NCI-H2171 (cell line): Measurements from ENCODE around the gene ANGPTL7.

Source experiments
- DNase-seq: peaks from one replicate; lab custom pipeline; 2025; lab: John Stamatoyannopoulos, UW

Gene ANGPTL7

DNA sequence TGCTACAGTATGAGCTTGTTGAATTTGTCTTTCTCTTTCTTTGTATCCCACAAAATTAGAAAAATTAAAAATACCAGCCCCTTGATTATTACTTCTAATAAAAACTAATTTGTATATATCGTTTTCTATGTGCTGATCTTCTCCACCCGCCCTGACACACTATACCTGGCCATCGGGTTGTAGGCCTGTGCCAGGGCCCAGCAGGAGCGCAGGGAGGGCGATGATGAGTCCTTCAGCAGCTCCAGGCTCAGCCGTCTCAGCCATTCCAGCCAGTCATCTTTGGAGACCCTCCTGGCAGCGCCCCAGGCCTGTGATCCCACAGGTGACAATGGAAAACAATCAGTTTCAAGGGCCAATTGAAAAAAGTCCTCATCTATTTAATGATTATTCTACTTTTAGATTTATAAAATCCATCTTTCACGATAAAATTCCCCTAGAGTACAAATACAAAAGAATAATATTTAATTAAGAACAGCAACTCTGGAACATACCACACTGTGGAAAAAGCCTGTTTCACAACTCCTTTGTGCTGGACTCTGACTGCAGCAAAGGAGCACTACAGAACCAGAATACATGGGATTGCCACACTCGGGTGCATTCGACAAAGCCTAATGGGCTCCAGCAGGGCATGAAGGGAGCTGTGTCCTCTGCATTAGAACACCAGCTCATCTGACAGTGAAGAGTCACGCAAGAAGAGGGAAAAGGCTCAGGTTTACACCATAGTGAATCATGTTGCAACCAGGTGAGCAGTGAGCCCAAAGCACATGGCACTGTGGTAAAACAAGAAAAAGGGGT, 15.4 kb downstream of the ANGPTL7 start:
- no peak for DNase-seq

DNA sequence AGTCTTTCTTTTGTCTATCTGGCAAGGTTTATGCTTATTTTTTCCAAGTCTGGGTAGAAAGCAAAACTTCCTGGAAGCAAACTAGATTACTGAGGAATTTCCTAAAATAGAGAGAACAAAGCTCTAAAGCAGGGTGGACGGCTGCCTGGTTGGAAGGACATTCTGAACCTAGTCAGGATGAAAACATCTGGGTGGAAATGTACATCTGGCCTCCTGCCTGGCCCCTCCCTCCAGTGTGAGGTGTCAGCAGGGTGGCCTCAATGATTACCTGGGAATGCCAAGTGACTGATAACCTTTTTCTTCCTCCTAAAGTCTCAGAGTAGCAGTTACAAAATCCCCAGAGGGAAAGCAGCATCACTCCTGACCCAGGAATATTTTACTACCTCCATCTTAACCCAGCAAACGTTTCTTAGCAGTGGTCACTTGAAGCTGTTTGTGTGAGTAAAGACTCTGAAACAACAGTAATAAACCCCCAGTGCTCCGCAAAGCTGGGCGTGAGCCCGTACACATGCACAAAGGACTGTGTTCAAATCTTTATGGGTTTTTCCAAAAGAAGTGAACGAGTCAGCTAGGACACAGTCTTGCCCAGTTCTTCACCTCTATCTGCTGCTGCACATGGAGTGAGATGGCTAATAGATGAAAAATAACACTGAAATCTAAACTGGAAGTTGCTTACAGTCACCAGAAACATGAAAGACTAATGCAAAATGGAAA, 18.9 kb downstream of the ANGPTL7 start:
- DNase-seq = no peak

DNA sequence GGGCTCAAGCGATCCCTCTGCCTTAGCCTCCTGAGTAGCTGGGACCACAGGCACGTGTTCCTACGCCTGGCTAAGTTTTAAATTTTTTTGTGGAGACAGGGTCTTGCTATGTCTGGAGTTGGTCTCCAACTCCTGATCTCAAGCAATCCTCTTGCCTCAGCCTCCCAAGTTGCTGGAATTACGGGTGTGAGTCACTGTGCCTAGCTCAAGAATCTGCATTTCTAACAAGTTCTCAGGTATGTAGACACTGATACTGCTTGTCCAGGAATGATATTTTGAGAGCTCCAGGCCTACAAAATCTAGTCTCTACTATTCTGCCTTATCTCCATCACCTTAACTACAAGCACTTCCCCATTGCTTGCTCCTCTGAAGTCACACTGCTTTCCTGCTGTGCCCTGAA, 22.3 kb downstream of the ANGPTL7 start:
- no peak for DNase-seq

DNA sequence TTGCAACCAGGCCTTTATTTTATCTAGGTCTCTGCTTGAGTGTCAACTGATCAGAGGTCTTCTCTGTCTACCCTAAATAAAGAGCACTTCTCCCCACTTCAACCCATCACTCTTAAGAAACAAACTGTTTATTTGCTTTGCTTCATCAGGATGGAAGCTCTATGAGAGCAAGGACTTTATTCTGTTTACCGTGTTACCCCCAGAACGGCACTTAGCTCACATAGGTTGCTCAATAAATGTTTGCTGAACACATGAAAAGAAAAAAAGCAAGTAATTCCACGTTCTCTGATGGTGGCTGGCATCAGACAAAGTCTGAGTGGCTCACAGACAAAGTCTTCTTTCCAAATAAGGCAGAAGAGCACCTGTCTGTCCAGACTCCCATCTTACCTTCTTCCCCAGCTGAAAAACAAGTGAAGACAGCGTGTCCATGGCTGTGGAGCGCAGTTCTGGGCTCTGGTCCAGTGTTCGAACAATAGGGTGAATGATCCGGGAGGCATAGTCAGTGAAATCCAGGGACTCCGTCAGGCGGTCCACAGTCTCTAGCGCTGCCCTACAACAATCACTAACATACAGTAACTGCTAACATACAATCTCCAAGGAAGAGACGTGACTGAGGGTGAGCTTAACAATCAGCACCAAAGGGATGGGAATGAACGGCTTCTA, 22.9 kb downstream of the ANGPTL7 start:
- DNase-seq = no peak

DNA sequence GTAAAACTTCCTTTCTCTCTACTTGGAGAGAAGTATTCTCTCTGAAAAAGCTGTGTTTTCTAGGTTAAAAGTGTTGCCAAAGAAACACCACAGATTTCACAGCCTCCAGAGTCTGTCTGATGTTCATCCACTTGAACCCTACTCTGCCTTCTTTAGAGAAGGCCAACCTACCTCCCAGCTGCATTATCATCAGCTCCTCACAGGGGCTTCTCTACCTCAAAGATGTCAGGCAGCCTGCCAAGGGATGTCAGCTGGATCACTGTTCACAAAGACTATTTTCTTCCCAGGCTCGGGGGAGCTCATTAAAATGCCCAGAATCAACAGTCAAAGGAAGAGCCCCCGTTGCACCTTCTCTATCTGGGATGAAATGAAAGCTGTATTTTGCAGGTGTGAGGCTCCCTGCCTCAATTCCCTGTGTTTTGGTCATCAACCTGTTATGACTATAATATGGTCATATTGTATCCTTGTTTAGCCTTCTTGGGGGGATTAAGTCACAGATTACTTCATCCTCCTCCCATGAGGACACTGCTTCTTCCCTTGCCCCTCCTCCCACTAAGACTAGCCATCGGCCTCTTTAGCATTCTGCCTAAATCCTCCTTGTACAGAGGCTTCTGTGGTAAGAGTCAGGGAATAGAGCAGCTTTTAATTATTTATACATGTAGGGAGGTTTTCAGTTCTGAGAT, 25.7 kb downstream of the ANGPTL7 start:
- no peak for DNase-seq

DNA sequence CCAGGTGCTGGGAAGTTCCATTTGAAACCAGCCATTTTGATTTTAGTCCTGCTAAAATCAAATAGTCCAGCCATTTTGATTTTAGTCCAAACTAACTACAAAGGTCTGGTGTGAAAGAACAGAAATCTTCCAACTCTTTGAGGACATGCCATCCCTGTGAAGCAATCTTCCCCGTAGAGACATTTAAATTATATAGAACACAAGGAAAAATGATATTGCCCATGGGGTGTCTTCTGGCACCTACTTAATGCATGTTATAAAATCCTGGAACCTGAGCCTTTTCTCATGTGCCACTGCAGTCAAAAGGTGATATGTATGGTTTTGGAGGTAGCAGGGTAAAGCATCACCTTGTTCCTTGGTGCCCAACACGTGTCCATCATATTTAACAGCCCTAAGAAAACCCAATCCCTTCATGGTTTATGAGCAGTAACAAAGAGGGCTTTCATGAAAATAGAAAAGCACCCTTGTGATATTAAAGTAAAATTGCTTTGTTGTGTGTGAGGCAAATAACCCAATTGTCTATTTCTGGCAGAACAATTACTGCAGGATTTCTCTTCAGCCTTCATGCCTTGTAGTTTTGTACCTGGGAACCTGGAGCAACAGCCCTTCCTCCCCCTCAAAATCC, 26.3 kb downstream of the ANGPTL7 start:
- no peak for DNase-seq

DNA sequence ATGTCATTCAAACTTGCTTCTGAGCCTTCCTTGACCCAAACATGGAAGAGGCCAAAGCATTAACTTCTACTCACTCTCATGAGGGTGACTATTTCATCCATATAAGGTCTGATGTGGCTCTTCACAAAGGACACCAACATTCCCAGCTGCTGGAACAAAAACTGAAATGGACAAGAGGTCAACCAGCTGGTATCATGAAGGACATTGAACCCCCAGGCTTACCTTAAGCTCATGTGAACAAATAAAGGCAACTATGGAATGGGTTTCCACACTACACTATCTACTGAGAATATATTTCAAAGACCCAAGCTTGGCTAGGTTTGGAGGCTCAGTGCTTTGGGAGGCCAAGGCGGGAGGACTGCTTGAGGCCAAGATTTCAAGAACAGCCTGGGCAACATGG, 26.9 kb downstream of the ANGPTL7 start:
- no peak for DNase-seq

DNA sequence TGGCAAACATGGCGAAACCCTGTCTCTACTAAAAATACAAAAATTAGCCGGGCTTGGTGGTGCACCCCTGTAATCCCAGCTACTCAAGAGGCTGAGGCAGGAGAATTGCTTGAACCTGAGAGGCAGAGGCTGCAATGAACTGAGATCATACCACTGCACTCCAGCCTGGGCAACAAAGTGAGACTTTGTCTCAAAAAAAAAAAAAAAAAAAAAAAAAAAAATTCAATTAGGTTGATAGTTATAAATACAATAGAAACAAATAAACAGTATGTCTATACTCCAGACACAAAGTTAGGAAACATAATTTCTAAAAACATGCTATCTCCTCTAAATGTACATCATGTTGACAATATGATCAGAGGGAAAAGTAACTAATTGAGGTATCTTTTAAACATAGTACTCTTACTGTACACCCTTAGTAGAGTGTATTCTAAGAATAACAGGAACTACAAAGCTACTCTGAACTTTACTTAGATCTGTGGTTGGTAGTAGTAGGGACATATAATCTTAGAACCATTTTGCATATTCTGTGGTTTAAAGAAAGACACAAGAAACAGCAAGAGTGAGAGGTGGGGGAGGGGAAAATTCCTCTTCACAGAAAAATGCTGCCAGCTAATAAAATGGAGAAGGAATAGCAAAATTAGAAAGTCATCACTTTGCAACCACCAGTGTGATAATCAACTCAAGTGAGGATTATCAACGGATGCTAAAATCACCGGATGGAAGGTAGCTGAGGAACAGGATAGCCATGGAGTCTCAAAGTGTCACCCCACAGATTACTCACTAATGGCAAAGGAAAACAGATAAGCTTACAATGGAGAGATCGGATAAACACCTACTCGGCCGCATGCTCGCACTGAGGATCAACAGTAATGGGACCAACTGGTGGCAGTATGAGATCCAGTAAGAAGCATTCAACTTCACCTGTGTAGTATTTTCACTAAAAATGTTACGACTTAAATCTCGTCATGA, 38.2 kb downstream of the ANGPTL7 start:
- DNase-seq = no peak

DNA sequence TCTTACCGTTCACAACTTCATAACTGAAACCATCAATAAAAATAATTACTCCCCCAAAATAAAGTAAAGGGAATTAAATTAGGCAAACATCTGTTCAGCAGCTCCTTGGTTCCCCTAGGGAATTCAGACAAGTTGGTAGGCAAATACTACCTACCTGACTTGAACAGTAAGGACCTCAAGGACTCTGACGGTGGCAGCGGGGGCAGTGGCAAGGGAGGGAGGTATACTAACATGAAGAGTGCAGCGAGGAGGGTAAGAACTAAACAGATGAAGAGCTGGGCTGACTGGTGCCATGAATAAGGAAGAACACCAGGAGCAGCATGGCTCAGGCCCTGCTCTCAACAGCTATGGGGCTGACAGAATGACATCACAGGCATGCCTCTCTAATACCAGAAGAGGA, 40.0 kb downstream of the ANGPTL7 start:
- no peak for DNase-seq

DNA sequence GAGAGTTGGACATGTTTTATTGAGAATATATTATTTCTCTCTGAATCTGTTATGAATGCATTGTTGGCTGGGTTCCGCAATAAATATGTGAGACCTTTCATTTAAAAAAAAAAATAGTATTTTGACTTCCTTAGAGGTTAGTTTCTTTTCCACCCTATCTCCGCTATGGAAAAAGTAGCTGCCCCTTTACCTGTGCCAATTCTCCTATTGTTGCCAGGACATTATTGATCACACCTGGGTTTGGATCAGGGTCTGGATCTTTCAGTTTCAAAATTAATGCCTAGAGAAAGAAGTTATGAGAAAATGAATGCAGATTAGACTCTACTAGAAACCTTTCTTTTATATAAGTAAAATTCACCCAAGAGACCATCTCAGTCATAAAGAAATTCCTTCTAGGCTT, 44.1 kb downstream of the ANGPTL7 start:
- no peak for DNase-seq

DNA sequence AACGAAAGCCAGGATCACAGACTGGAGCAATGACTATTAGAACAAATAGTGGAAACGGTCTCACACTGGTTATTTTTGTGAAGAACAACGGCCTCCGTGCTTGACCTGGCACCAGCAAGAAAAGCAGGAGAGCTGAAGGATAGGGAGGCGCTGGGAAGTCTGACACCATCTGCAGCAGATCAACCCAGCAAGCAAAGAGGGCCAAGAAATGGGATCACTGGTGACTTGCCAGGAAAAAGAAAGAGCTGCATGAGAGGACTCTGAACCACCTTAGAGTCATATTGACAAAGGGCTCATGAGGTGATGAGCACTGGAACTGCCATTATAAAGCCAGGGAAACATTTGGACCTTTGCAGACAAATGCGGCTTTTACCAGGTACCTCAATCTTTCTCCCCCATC, 48.2 kb downstream of the ANGPTL7 start:
- DNase-seq = no peak

DNA sequence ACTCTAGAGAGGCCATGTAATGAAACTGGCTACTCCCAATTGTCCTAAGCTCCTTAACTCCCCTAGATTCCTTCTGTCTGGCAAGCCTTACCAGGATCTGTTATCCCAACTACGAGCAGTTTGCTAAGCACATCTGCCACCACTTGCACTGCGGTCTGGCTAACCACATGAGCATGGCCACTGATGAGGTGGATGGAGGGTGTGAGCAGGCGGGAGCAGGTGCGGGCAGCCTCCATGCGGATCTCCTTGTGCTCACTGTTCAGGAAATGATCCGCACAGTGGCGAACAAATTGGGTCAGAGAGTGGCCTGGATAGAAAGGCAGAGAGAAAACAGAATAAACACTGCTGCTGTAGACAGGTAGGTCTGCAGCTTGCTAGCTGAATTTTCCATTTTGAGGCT, 49.2 kb downstream of the ANGPTL7 start:
- DNase-seq = no peak

DNA sequence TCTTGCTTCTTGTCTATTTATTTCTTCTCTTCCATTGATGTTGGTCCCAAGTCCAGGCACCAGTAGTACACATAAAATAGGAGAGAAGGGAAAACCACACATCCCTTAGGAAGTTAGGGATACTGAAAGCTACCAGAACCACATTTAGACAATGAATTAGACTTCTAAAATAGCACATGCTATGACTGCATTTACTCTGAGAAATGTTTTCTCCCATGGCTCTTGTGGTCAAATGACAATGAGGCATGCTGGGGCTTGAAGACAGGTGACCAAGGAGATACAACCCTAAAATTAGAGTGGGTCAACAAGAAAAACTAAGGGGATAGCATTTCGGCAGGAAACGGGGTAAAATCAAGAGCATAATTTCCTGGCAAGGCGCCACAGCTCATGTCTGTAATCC, 56.1 kb downstream of the ANGPTL7 start:
- no peak for DNase-seq
